ENCODE measurements around the gene PKP4. TPM values are rescaled to one million over a fixed set of nuclear protein-coding genes. Genes with fewer than 3 reads are reported as not detected.
A peak's percentile ranks its signal among the peaks of the same experiment; 100 is the strongest.

The PKP4 gene
- total and polyA plus RNA-seq, 2 donors (not counting 1 experiment from before 2014, with no cell fraction given) = 44.5 to 56.3 TPM

DNA sequence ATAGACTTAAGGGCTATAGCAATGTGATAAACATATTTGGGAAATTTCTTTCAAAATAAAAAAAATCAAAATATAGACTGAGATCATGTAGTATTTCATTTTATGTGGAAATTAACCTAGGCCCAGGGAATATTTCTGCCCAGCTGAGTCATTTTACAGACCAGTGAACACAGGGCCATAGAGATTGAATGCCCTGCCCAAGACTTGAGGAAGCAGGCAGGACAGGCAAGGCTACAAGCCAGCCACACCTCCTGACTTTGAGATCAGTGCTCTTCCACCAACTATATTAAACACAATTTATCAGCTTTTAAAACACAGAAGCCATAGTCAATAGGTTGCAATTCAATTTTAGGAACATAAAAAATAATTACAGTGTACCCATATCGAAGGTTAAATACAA, 13.1 kb upstream of the PKP4 start:
- no peaks in the 10 kb centered on the region for H3K79me2 ChIP-seq (ENCODE audit: control insufficient read depth, insufficient read depth, low read length)
- H3K4me1 ChIP-seq (ENCODE audit: control insufficient read depth, extremely low read depth, insufficient read depth, low read length) = no peaks in the 10 kb centered on the region
- no peak overlapping the region for H3K9ac ChIP-seq (ENCODE audit: insufficient read depth, low read length)
- no peaks in the 10 kb centered on the region for H3K36me3 ChIP-seq (ENCODE audit: control insufficient read depth, insufficient read depth, low read length)
- no peak for DNase-seq (ENCODE audit: low read depth in 2 of 2)
- H3K9me3 ChIP-seq (ENCODE audit: control insufficient read depth, insufficient read depth, low read depth, low read length) = no peaks in the 10 kb centered on the region
- H3K4me3 ChIP-seq (replicated peaks in 1 of 4; ENCODE audit: control extremely low read depth in 1 of 4, insufficient read depth in 1 of 4, low read depth in 3 of 4, low read length in 4 of 4) = no peak overlapping the region
- TF ChIP-seq EZH2 (IDR thresholded peaks at IDR 0.05; ENCODE audit: low read length, missing control alignments) = no peak
- TF ChIP-seq, protein P1, sequence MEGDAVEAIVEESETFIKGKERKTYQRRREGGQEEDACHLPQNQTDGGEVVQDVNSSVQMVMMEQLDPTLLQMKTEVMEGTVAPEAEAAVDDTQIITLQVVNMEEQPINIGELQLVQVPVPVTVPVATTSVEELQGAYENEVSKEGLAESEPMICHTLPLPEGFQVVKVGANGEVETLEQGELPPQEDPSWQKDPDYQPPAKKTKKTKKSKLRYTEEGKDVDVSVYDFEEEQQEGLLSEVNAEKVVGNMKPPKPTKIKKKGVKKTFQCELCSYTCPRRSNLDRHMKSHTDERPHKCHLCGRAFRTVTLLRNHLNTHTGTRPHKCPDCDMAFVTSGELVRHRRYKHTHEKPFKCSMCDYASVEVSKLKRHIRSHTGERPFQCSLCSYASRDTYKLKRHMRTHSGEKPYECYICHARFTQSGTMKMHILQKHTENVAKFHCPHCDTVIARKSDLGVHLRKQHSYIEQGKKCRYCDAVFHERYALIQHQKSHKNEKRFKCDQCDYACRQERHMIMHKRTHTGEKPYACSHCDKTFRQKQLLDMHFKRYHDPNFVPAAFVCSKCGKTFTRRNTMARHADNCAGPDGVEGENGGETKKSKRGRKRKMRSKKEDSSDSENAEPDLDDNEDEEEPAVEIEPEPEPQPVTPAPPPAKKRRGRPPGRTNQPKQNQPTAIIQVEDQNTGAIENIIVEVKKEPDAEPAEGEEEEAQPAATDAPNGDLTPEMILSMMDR (conservative IDR thresholded peaks at IDR 0.05 in 1 of 2, IDR thresholded peaks at IDR 0.05 in 1 of 2; ENCODE audit: low read depth in 1 of 2, low read length in 2 of 2) = no peak
- no peaks in the 10 kb centered on the region for H3K27me3 ChIP-seq (ENCODE audit: control insufficient read depth, insufficient read depth, low read length)
- H3K27ac ChIP-seq (ENCODE audit: insufficient read depth, low read length) = no peak overlapping the region
- no peak overlapping the region for H2AFZ ChIP-seq (ENCODE audit: low read length)
- no peak overlapping the region for H3K4me2 ChIP-seq (ENCODE audit: extremely low read depth, insufficient read depth, low read length)
- H4K20me1 ChIP-seq (ENCODE audit: control insufficient read depth, extremely low read depth, insufficient read depth, low read length) = no peaks in the 10 kb centered on the region

DNA sequence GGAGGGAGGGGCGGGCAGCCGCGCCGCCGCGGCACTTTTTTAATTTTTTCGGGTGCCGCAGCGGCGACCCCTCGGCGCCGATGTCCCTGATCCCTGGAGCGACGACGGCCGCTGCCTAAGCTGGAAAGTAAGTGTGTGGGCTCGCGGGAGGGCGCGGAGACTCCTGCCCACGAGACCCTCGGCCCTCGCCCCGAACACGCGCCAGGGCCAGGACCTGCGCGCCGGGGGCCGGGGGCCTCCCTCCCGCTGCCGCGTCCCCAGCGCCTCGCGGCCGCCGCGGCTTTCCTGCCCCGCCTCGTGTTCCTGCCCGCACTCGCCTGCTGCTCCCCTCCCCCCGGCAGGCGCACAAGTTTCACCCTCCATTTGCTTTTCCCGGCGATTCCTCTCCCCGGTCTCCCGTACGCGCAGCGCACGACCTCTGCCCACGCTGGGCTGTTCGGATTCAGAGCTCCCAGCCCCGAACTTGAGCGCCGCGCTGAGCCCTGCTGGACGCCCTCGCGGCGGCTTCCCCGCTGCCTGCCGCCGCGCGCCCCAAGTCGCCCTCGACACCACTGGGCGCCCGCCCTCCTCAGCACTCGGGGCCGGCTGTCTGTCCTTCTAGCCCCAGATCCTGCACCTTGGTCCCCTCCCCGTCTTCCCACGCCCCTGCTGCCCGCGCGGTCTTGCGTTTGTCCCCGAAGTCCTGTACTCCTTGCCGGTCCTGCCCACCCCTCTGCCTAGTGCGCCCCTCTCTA, 507 bp downstream of the PKP4 start:
- Histone ChIP-seq H3K9ac (ENCODE audit: insufficient read depth, low read length) (peak overlapping the region; percentile 83), H3K79me2 (ENCODE audit: control insufficient read depth, insufficient read depth, low read length) (peaks cover 51% of the 10 kb centered on the region), H3K4me3 (replicated peaks in 1 of 4; ENCODE audit: control extremely low read depth in 1 of 4, insufficient read depth in 1 of 4, low read depth in 3 of 4, low read length in 4 of 4) (peak overlapping the region; percentile 82 to 95 (median 88))

DNA sequence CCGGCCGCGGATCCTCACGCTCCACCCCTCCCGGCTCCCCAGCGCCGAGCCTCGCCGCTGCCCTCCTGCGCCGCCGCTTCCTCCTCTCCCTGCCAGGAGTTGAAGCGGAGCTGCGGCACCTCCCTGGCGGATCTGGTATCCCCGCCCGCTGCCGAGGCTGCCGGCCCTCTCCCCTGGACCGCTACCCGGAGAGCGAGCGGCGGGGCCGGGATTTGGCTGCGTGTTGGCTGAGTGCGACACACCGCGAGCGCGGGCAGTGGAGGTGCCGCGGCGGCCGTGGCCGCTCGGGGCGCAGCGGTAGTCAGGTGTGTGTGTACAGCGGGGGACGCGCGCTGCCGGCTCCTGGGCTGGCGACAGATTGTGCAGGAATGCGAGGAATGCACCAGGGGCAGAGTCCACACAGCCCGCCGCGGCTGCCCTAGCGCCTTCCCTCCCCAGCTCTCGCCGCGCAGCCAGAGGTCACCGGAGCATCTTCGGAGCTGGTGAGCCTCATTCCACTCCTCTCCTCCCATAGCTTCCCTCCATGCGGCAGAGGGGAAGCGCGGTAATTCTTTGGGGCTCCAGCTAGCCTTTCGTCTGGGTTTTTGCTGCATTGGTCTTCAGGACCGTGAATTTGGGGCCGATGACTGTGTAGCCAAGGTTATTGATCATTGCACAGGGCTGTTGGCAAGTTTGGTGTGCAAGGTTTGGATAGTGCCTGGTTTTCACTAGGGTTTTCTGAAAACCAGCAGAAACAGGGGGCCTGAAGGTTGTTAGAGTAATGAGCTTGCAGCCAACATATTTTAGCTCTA, 1.3 kb downstream of the PKP4 start:
- Histone ChIP-seq H4K20me1 (ENCODE audit: control insufficient read depth, extremely low read depth, insufficient read depth, low read length) (no peaks in the 10 kb centered on the region), H2AFZ (ENCODE audit: low read length) (peak overlapping the region; percentile 82), H3K4me3 (replicated peaks in 1 of 4; ENCODE audit: control extremely low read depth in 1 of 4, insufficient read depth in 1 of 4, low read depth in 3 of 4, low read length in 4 of 4) (peak overlapping the region; percentile 82 to 95 (median 88)), H3K4me1 (ENCODE audit: control insufficient read depth, extremely low read depth, insufficient read depth, low read length) (peaks cover 4% of the 10 kb centered on the region), H3K9ac (ENCODE audit: insufficient read depth, low read length) (peak overlapping the region; percentile 83), H3K79me2 (ENCODE audit: control insufficient read depth, insufficient read depth, low read length) (peaks cover 58% of the 10 kb centered on the region), H3K27me3 (ENCODE audit: control insufficient read depth, insufficient read depth, low read length) (no peaks in the 10 kb centered on the region), H3K4me2 (ENCODE audit: extremely low read depth, insufficient read depth, low read length) (peak overlapping the region; percentile 96), H3K36me3 (ENCODE audit: control insufficient read depth, insufficient read depth, low read length) (no peaks in the 10 kb centered on the region), H3K9me3 (ENCODE audit: control insufficient read depth, insufficient read depth, low read depth, low read length) (no peaks in the 10 kb centered on the region), H3K27ac (ENCODE audit: insufficient read depth, low read length) (peak overlapping the region; percentile 93)
- TF ChIP-seq, protein P1 (conservative IDR thresholded peaks at IDR 0.05 in 1 of 2, IDR thresholded peaks at IDR 0.05 in 1 of 2; ENCODE audit: low read depth in 1 of 2, low read length in 2 of 2) = no peak
- no peak for TF ChIP-seq EZH2 (IDR thresholded peaks at IDR 0.05; ENCODE audit: low read length, missing control alignments)
- peak; percentile 40 to 63 for DNase-seq (ENCODE audit: low read depth in 2 of 2)

More for the DNA sequence above, 507 bp downstream of the PKP4 start:
- DNase-seq (ENCODE audit: low read depth in 2 of 2) = peak; percentile 63 to 64
- TF ChIP-seq, protein P1 (conservative IDR thresholded peaks at IDR 0.05 in 1 of 2, IDR thresholded peaks at IDR 0.05 in 1 of 2; ENCODE audit: low read depth in 1 of 2, low read length in 2 of 2) = peak; percentile 9 to 10
- TF ChIP-seq EZH2 (IDR thresholded peaks at IDR 0.05; ENCODE audit: low read length, missing control alignments) = no peak
- Histone ChIP-seq H3K27me3 (ENCODE audit: control insufficient read depth, insufficient read depth, low read length) (no peaks in the 10 kb centered on the region), H3K4me2 (ENCODE audit: extremely low read depth, insufficient read depth, low read length) (peak overlapping the region; percentile 96), H3K9me3 (ENCODE audit: control insufficient read depth, insufficient read depth, low read depth, low read length) (no peaks in the 10 kb centered on the region), H4K20me1 (ENCODE audit: control insufficient read depth, extremely low read depth, insufficient read depth, low read length) (no peaks in the 10 kb centered on the region), H3K27ac (ENCODE audit: insufficient read depth, low read length) (peak overlapping the region; percentile 93), H2AFZ (ENCODE audit: low read length) (peak overlapping the region; percentile 82), H3K36me3 (ENCODE audit: control insufficient read depth, insufficient read depth, low read length) (no peaks in the 10 kb centered on the region), H3K4me1 (ENCODE audit: control insufficient read depth, extremely low read depth, insufficient read depth, low read length) (peaks cover 4% of the 10 kb centered on the region)
